Measurements from ENCODE around the gene OPTC.

Gene OPTC

DNA sequence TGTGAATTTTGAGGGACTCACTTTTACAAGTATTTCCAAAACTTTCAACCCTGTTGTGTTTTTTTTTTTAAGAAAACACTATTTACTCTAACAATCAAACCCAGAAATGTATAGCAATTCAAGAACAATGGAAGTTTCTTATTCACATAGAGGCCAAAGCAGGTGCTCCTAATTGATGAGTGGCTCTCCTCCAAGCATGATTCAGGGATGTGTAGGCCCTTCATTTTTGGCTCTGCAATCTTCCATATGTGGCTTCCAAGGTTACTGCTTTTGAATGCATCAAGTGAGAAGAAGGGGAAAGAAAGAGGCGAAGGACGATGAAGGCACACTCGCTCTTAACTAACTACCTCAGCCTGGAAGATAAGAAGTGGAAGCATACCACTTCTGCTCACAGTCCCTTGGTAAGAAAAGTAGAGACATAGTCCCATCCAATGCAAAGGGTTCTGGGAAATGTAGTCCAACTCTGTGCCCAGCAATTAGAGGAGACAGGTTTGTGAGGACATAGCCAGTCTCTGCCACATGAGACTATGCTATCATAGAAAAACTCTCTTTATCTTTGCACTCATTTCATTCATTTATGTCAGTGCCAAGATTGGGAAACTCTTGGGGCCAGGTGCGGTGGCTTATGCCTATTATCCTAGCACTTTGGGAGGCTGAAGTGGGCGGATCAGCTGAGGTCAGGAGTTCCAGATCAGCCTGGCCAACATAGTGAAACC, 46.0 kb downstream of the OPTC start:
- DNase-seq, result no peak

DNA sequence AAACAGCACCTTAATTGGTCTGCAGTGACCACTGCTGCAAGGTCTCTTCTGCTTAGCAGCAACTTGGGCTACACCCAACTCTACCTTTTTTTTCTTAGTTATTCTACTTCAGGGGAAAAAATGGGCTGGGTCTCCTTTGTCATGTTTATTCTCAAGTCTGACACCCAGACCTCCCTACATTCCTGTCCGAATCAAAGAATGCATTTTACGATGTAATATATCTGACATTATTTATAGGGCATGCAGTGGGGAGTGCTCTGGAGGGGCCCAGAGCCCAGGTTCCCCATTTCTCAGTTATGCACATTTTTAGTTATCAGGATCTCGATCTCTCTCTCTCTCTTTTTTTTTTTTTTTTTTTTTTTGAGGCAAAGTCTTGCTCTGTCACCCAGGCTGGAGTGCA, 50.5 kb downstream of the OPTC start:
- no peak for DNase-seq

DNA sequence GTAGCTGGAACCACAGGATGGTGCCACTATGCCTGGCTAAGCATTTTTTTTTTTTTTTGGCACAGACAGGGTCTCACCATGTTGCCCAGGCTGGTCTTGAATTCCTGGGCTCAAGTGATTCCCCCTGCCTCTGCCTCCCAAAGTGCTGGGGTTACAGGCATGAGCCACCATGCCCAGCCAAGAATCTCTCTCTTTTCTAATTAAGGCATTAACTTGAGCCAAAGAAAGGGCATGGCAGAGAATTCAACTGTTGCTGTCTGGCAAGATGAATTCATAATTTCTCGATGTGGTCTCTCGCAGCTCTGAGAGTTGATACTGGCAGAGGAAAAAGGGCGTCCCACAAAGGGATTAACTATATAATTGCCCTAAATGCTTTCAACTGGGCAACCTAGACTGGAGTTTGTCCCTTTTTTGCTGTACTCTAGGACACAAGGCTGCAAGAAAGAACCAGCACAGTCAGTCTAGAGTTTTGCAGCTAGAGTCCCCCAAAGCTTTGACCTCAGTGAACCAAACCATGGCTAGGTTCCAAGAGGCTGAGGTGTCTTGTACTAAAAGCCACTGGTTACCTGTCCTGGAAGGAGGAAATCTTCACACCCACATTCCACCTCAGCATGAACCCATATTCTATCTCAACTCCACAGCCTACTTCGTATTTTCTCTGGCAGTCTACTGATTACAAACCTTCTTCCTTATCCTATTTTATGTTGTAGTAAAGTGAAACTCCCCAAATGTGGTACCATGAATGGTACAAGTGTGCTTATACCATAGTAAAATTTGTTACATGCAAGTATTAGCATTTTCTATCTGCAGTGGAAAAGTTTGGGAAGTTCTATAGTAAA, 51.2 kb downstream of the OPTC start:
- DNase-seq, result no peak

DNA sequence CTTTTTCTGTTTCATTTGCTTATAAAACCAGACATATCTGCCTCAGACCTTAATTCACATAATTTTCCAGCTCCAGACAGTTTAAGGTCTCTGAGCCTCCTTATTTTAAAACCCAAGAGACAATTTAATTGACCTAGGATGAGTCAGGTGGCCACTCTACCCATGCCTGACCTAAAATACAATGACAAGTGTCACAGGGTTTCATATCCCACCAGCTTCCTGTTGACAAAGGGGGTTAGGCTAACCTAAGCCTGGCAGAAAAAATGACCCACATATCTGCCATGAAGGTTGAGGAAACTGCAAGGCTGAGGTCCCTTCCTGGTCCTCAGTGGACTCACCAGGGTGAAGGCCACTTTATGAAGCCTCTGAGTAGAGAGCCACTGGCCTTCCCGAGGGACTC, 52.3 kb downstream of the OPTC start:
- no peak for DNase-seq

DNA sequence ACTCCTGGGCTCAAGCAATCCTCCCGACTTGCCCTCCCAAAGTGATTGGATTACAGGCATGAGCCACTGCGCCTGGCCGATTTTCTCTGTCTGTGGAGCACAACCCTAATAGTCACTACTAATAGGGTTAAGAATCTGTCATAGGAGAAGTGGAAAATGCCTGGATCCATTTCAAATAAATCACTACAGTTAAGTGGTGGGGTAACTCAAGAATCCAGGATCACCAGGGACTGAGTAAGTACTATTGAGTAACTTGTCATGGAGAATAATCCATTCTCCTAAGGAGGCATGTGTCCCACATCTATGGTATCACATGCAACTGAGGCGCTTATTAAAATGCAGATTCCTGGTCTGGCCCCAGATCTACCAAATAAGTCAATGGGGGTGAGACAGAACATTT, 53.2 kb downstream of the OPTC start:
- no peak for DNase-seq

DNA sequence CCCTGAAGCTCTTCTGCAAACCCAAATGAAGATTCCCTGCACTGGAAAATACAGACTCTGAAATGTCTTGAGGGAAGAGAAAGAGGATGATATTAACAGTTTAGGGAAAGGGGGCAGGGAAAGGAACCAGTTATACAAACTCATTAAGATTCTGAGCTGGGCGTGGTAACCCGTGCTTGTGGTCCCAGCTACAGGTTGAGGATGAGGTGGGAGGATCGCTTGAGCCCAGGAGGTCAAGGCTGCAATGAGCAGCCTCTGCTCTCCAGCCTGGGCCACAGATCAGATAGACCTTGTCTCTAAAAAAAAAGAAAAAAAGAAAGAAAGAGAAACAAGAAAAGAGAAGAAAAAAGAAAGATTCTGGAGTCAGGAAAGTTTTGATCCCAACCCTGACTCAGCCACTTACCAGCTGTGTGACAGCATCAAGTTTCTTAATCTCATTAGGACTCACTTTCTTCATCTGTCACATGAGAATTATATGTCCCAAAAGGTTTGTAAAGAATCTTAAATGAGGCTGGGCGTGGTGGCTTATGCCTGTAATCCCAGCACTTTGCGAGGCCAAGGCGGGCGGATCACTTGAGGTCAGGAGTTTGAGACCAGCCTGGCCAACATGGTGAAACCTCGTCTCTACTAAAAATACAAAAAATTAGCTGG, 53.9 kb downstream of the OPTC start:
- no peak for DNase-seq

DNA sequence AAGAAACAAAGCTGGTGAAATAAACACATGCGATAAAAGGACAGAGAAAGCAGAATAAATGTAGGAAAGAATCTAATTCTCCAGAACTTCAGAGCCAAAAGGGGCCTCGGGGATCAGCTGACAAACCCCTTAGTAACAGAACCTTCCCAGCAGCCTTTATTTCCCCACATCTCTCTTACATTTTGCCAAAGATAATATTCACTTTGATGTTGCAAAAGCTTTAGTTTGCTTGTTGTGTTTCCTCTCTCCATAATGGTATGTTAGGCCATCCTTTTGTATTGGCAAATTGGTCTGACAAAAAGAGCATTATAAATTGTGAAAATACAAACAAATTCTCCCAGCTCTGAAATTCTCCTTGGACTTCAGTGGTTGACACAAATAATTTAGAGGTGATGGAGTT, 54.9 kb downstream of the OPTC start:
- DNase-seq, result no peak

DNA sequence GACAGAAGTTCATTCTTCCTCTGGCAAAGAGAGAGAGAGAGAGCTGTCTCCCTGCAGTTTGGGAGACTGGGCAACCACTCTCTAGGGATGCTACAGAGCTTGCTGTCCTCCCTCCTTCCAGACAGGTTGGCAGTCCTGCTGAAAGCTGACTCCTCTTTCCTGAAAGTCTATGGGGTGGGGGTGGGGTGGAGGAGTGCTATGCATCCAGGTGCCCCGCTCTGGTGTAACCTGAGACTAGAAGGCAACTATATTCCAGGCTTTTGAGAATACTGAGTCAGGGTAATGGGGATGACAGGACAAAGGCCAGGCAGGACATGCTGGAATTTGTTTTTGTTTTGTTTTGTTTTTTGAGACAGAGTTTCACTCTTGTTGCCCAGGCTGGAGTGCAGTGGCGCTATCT, 55.4 kb downstream of the OPTC start:
- DNase-seq, result no peak

DNA sequence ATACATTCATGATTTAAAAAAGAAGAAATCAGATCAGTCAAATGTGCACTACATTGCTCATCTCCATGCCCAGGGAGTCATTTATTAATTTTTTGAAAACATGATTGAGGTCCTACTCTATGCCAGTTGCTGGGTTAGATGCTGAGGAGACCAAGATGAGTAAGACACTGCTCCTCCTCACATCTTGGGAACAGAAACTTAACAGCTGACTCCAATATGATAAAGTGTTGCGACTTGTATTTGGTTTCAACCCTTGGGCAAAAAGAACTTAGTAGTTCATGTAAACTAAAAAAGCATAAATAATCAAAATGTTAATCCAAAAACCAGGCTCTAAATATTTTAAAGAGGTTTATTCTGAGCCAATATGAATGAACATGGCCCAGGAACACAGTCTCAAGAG, 56.9 kb downstream of the OPTC start:
- DNase-seq, result no peak

DNA sequence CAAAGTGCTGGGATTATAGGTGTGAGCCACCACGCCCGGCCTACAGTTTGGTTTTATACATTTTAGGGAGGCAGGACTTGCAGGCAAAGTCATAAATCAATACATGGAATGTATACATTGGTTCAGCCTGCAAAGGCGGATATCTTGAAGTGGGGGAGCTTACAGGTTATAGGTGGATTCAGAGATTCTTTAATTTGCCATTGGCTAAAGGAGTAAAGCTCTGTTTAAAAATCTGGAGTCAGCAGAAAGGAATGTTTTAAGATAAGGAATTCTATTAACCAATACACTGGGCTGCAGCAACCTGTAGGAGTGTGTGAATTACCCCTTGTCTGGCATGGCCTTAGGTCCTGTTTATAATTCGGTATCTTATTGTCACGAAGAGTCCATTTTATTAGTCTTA, 57.6 kb downstream of the OPTC start:
- DNase-seq, result no peak

DNA sequence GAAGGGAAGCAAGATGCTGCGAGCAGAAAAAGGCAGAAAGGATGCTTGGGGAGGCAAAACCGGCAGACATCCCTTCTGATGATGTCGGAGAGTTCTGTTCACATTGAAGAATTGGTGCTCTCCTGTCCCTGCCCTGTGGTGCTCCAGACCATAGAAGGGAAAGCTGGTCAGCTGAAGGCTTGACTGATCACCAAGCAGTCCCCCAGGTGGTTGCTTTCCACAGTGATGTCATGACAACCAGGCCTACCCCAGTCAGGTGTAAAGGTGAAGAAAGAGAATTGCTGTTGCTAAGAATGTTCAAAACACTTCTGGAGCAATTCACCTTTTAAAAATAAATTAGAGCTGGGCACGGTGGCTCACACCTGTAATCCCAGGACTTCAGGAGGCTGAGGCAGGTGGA, 59.5 kb downstream of the OPTC start:
- no peak for DNase-seq

DNA sequence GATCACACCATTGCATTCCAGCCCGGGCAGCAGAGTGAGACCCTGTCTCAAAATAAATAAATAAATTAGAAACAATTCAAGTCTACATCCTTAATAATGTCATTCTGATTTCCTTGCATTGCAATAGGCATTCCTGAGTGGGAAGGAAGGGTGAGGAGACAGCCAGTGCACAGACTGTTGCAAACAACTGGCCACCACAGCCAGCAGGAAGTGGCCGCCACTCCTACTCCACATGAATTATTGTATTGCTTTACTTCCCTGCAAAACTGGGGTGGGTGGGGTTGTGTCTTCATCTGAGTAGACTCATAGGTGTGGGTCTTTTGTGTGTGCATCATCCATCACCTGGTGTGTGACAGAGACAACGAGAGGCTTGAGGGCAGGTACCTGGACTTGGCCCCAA, 60.1 kb downstream of the OPTC start:
- no peak for DNase-seq

DNA sequence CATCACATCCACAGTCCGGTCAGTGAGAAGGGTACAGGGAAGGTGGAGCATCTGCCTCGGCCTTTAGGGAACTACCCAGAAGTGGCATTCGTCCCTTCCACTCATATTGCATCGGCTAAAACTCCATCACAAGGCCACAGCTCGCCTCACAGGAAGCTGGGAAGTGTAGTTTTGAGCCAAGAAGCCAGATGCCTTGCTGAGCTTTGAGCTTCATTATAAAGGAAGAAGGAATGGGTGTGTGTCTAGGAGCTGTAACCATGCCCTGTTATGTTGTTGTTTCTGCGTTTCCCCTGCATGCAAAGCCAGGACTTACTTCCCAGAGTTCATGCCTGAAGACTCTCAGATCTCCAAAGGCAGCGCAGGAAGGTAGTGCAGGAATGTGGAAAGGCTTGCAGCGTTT, 61.1 kb downstream of the OPTC start:
- DNase-seq, result no peak

DNA sequence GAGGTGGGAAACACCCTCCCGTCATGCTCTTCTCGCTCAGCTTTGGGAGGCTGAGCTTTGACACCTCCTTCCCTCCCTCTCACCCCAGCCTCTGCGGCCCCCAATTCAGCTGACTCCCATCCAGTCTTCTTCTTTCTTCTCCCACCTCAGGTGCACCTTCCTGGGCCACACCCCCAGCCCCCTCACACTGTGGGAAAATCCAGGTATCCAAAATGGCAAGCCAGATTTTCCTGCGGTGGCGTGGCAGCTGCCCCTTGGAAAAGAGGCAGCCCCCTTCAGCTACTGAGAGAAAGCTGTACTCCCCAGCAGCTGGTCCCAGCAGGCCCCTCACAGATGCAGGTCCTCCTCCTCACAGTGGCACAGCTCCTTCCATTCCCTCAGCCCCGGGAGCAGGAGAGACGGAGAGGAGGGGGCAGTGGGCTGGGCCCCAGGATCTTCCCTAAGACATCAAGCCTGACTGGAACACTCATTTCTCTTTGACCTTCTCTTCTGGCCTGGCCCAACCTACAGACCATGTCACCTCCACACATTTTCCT, 61.6 kb downstream of the OPTC start:
- no peak for DNase-seq

DNA sequence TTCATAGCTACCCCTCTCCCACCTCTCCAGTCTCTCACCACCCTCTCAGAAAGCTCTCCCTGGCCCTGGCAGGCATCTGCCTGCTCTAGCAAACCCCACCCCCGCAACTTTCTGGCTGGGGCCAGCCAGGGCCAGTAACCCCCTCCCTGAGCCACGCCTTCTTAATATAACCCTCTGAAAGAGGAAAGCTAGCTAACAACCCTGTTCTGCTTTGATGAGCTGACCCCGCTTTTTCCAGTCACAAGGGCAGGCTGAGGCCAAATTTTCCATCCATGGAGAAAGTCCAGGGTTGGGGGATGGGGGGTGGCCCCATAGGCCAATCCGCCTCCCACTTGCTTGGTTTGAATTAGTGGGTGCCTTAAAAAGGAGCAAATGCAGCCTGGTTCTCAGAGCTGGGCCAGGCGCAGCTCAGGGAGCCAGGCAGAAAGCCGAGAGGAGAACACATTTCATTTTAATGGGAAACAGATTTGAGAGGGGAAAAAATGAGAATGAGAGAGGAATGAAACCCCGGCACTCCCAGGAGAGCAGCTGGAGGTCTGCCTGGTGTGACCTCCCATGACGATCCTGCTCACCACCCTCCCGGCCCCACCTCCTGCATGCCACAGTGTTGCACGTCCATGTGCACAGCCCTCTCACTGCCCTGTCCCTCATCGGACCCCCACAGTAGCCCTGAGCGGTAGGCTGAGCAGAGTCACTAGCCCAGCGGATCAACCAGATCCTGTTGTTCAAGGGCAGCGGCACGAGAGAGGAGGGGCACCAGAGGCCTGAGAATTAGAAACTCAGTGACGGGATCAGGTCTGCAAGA, 62.3 kb downstream of the OPTC start:
- DNase-seq, result no peak

DNA sequence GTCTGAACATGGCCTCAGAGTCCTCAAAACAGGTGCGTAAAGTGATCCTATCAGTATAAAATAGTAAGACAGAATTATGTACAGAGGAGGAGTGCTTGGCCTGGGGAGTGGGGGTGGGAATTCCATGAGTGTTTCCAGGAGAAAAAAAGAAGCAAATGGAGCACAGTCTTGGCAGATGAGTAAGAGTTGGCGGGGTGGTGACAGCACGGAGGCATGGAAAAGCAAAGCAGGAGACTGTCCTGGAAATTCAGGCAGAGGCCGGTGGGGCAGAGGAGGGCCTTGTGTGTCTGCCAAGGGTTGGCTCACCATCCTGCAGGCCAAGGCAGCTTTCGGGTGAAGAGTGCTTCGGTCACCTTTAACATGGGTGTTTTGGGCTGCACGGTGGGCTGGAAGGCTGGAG, 63.4 kb downstream of the OPTC start:
- no peak for DNase-seq

DNA sequence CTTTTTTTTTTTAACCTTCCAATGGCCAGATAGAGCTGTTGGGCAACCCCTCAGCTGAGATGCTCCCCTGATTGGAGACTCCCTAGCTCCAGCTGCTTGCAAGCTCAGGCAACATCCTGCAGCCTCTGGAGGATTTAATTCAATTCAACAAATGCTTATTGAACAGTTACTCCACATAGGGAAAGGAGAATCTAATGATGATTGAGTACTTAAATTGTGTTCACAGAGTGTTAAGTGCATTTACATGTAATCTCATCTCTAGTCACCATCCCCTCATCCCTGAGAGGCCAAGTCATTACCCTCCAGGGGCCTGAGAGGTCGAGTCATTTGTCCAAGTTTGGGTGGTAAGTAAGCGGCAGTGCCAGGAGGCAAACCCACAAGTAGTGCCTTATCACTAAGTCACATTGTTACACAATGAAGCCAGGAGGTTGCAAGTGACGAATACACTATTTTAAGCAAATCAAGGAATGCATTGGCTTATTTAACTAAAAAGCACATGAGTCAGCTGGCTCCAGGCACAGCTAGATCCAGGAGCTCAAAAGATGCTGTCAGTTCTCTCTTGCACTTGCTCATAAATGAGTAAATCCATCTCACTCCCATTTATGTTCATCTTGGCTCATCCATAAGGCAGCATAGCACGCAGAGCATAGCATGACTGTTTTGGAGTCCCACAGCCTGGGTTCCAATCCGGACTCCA, 64.3 kb downstream of the OPTC start:
- DNase-seq, result no peak
